Tibial artery (tissue), 4 donors: ENCODE measurements around the gene LRBA.

Experiments
- DNase-seq, 2 donors: peaks; one replicate each; pipeline ENCODE4 v3.0.0-alpha.2; 2019
- H3K27ac ChIP-seq, 2 donors: fragments of 200-600 bp; sonication (generic) in 1 of 2; 1 replicate in 1 of 2; 2 replicates in 1 of 2; pipeline ENCODE4 v1.5.1; 2018 to 2019; ENCODE audit warnings: mild to moderate bottlenecking in 1 of 2
- H3K27me3 ChIP-seq, 2 donors: fragments of 200-600 bp; sonication (generic) in 1 of 2; one replicate each; pipeline versions ENCODE4 v1.5.1 to v1.6.0; 2016 to 2019
- H3K36me3 ChIP-seq, 3 donors: fragments of 200-600 bp; sonication (generic) in 2 of 3; one replicate each; pipeline ENCODE4 v1.5.1; 2016 to 2019; ENCODE audit warnings: mild to moderate bottlenecking in 2 of 3
- H3K4me1 ChIP-seq, 4 donors: fragments of 200-600 bp; sonication (generic) in 2 of 4; 1 replicate in 3 of 4; 2 replicates in 1 of 4; pipeline ENCODE4 v1.5.1; 2016 to 2019
- H3K4me3 ChIP-seq, 2 donors: fragments of 200-600 bp; sonication (generic) in 1 of 2; 1 replicate in 1 of 2; 2 replicates in 1 of 2; pipeline ENCODE4 v1.5.1; 2018 to 2019; ENCODE audit warnings: mild to moderate bottlenecking in 2 of 2
- H3K9me3 ChIP-seq, 3 donors: fragments of 200-600 bp; sonication (generic) in 1 of 3; one replicate each; pipeline ENCODE4 v1.5.1; 2016 to 2019
- CTCF ChIP-seq, 2 experiments: fragments of 200-600 bp in 1 of 2; fragments of 450-650 bp in 1 of 2; IDR thresholded peaks; one replicate each; pipeline ENCODE4 v1.5.1; 2017 to 2019; ENCODE audit warnings: antibody characterized with exemption in 2 of 2, mild to moderate bottlenecking in 1 of 2, moderate library complexity in 1 of 2
- intact Hi-C: fragments of 100-400 bp; cut with DNase I; formaldehyde crosslinking; loops from one replicate; pipeline ENCODE4 v1.15.0; 2023; ENCODE audit warnings: low total_unique reads

Gene LRBA

GRCh38 chr4:150318971-150319370 is 696.1 kb downstream of the LRBA start:
- TF ChIP-seq CTCF (IDR thresholded peaks at IDR 0.05): no peak

GRCh38 chr4:150318527-150318926 is 696.6 kb downstream of the LRBA start:
- H3K27me3 ChIP-seq: no peaks in the 10 kb centered on the region
- H3K36me3 ChIP-seq: no peaks in the 10 kb centered on the region
- no peak overlapping the region for H3K27ac ChIP-seq
- DNase-seq: no peak
- H3K4me1 ChIP-seq: peaks cover 0 to 11% (median 0%) of the 10 kb centered on the region in 4 donors
- no peak for TF ChIP-seq CTCF (IDR thresholded peaks at IDR 0.05)
- no peaks in the 10 kb centered on the region for H3K9me3 ChIP-seq
- intact Hi-C loops: no loop called here
- no peak overlapping the region for H3K4me3 ChIP-seq

More at GRCh38 chr4:150318971-150319370, 696.1 kb downstream of the LRBA start:
- Histone ChIP-seq H3K27ac (no peak overlapping the region), H3K4me3 (no peak overlapping the region), H3K36me3 (no peaks in the 10 kb centered on the region), H3K9me3 (no peaks in the 10 kb centered on the region), H3K4me1 (peaks cover 0 to 15% (median 0%) of the 10 kb centered on the region in 4 donors), H3K27me3 (no peaks in the 10 kb centered on the region)
- DNase-seq: no peak
- intact Hi-C loops: no loop called here

GRCh38 chr4:150316332-150317205 is 698.5 kb downstream of the LRBA start:
- intact Hi-C loops: no loop called here

GRCh38 chr4:150315691-150316090 is 699.4 kb downstream of the LRBA start:
- peaks cover 0 to 15% (median under 1%) of the 10 kb centered on the region in 4 donors for H3K4me1 ChIP-seq
- no peak overlapping the region for H3K4me3 ChIP-seq
- intact Hi-C loops: no loop called here
- no peak for DNase-seq
- H3K27me3 ChIP-seq: no peaks in the 10 kb centered on the region
- no peak overlapping the region for H3K27ac ChIP-seq
- no peaks in the 10 kb centered on the region for H3K9me3 ChIP-seq
- H3K36me3 ChIP-seq: no peaks in the 10 kb centered on the region
- no peak for TF ChIP-seq CTCF (IDR thresholded peaks at IDR 0.05)

More at GRCh38 chr4:150316332-150317205, 698.5 kb downstream of the LRBA start:
- Histone ChIP-seq H3K27me3 (no peaks in the 10 kb centered on the region), H3K27ac (no peak overlapping the region), H3K4me1 (peaks cover 0 to 6% (median 0%) of the 10 kb centered on the region in 4 donors), H3K4me3 (no peak overlapping the region), H3K9me3 (no peaks in the 10 kb centered on the region), H3K36me3 (no peaks in the 10 kb centered on the region)
- no peak for DNase-seq
- TF ChIP-seq CTCF (IDR thresholded peaks at IDR 0.05): no peak

- TF ChIP-seq CTCF (IDR thresholded peaks at IDR 0.05): no peak
- no peak overlapping the region for H3K27ac ChIP-seq
- H3K36me3 ChIP-seq: no peaks in the 10 kb centered on the region
- intact Hi-C loops: no loop called here
- H3K4me1 ChIP-seq: peaks cover 0 to 20% (median 4%) of the 10 kb centered on the region in 4 donors
- H3K4me3 ChIP-seq: no peak overlapping the region
- H3K27me3 ChIP-seq: no peaks in the 10 kb centered on the region
- no peaks in the 10 kb centered on the region for H3K9me3 ChIP-seq
- no peak for DNase-seq
Observed at GRCh38 chr4:150315175-150315574, 699.9 kb downstream of the LRBA start.
